Uterus (tissue), 4 donors: ENCODE measurements around the gene ITGAV. TPM values are rescaled to one million over a fixed set of nuclear protein-coding genes. Genes with fewer than 3 reads are reported as not detected.

Experiments used
- DNase-seq, 2 donors: peaks; one replicate each; pipeline ENCODE4 v3.0.0-alpha.2; 2019 to 2020
- H3K27ac ChIP-seq, 2 donors: fragments of 200-600 bp; sonication (generic); 1 replicate in 1 of 2; 2 replicates in 1 of 2; pipeline ENCODE4 v1.5.1; 2016 to 2018
- H3K27me3 ChIP-seq, 2 donors: fragments of 200-600 bp; sonication (generic); one replicate each; pipeline ENCODE4 v1.5.1; 2018 to 2019; ENCODE audit warnings: control low read depth in 1 of 2
- H3K36me3 ChIP-seq, 2 donors: fragments of 200-600 bp; sonication (generic); one replicate each; pipeline ENCODE4 v1.5.1; 2019; ENCODE audit warnings: control low read depth in 1 of 2
- H3K4me1 ChIP-seq, 2 donors: fragments of 200-600 bp; sonication (generic); one replicate each; pipeline ENCODE4 v1.5.1; 2018 to 2019; ENCODE audit warnings: control low read depth in 1 of 2
- H3K4me3 ChIP-seq, 2 donors: fragments of 200-600 bp; sonication (generic); 1 replicate in 1 of 2; 2 replicates in 1 of 2; pipeline ENCODE4 v1.5.1; 2018 to 2019; ENCODE audit warnings: mild to moderate bottlenecking in 1 of 2
- H3K9me3 ChIP-seq, 2 donors: fragments of 200-600 bp; sonication (generic); one replicate each; pipeline ENCODE4 v1.5.1; 2019; ENCODE audit warnings: control low read depth in 1 of 2
- POLR2A ChIP-seq, 2 donors: fragments of 450-650 bp; IDR thresholded peaks; one replicate each; pipeline ENCODE4 v1.6.1; 2016; ENCODE audit warnings: antibody characterized with exemption in 2 of 2, mild to moderate bottlenecking in 1 of 2, moderate library complexity in 1 of 2
- intact Hi-C: fragments of 100-400 bp; cut with DNase I; formaldehyde crosslinking; loops from one replicate; pipeline ENCODE4 v1.15.1; 2023; ENCODE audit warnings: low total_unique reads
- total RNA-seq, 4 donors: library from RNA; depleted of rRNA in 3 of 4; stranded (reverse); fragments of >200 nt in 3 of 4; gene quantifications; one replicate each; pipeline versions ENCODE4 v1.1.0 to v1.2.4, GENCODE V29; 2014 to 2023
- TF ChIP-seq, protein P1 (sequence below), 4 experiments: fragments of 200-600 bp in 2 of 4; fragments of 450-650 bp in 2 of 4; sonication (generic) in 2 of 4; IDR thresholded peaks; one replicate each; pipeline ENCODE4 v1.5.1; 2016 to 2019; ENCODE audit warnings: antibody characterized with exemption in 4 of 4, mild to moderate bottlenecking in 2 of 4, moderate library complexity in 1 of 4
- donor health status: DM: yes; HTN: yes; CAD: no.

The ITGAV gene
- total RNA-seq, 4 donors from 2014 or later, result 76.9 to 232 (median 104) TPM

DNA sequence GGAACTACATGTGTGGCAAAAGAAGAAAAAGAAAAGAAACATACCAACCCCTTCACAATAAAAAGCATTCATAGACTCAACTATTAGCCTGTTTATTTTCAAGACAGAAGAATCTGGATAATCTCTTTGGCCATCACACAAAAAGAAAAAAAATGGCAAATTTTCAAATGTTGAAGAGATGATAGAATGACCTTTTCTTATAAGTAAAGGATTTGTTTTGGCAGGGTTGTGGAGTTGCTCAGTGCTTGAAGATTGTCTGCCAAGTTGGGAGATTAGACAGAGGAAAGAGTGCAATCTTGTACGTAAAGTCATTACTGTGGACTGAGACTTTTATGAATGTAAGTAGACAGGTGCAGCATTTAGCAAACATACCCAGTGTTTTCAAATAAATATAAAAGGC lies 85.5 kb downstream of the ITGAV start:
- H3K4me1 ChIP-seq, result no peaks in the 10 kb centered on the region
- H3K36me3 ChIP-seq, result no peaks in the 10 kb centered on the region
- H3K4me3 ChIP-seq, result no peak overlapping the region
- H3K27me3 ChIP-seq, result no peaks in the 10 kb centered on the region
- intact Hi-C loops, result no loop called here
- no peak for TF ChIP-seq POLR2A (IDR thresholded peaks at IDR 0.05)
- TF ChIP-seq, protein P1, sequence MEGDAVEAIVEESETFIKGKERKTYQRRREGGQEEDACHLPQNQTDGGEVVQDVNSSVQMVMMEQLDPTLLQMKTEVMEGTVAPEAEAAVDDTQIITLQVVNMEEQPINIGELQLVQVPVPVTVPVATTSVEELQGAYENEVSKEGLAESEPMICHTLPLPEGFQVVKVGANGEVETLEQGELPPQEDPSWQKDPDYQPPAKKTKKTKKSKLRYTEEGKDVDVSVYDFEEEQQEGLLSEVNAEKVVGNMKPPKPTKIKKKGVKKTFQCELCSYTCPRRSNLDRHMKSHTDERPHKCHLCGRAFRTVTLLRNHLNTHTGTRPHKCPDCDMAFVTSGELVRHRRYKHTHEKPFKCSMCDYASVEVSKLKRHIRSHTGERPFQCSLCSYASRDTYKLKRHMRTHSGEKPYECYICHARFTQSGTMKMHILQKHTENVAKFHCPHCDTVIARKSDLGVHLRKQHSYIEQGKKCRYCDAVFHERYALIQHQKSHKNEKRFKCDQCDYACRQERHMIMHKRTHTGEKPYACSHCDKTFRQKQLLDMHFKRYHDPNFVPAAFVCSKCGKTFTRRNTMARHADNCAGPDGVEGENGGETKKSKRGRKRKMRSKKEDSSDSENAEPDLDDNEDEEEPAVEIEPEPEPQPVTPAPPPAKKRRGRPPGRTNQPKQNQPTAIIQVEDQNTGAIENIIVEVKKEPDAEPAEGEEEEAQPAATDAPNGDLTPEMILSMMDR (IDR thresholded peaks at IDR 0.05), result no peak
- no peak for DNase-seq
- H3K9me3 ChIP-seq, result peaks cover 0 to 5% of the 10 kb centered on the region in 2 donors
- H3K27ac ChIP-seq, result no peak overlapping the region

DNA sequence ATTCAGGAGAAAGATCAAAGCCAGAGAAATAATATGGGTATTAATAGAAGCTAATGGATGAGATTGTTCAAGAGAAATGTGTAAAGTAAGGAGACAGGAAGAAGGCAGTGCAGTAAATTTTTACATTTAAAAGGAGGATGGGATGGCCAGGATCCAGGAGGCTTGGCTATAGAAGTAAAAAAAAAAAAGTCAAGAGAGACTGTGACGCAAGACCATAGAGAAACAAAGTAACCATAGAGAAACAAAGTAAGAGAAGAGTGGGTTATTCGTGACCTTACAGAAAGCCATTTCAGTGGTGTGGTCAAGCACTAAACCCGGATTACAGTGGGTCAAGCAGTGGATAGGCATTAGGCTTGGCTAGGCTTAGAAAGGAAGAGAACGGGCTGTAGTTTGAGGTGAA lies 93.5 kb downstream of the ITGAV start:
- intact Hi-C loops, result no loop called here
- H3K27me3 ChIP-seq, result no peaks in the 10 kb centered on the region
- DNase-seq, result no peak
- no peak overlapping the region for H3K27ac ChIP-seq
- TF ChIP-seq, protein P1 (IDR thresholded peaks at IDR 0.05), result no peak
- no peak for TF ChIP-seq POLR2A (IDR thresholded peaks at IDR 0.05)
- H3K36me3 ChIP-seq, result no peaks in the 10 kb centered on the region
- no peaks in the 10 kb centered on the region for H3K9me3 ChIP-seq
- no peak overlapping the region for H3K4me3 ChIP-seq
- no peaks in the 10 kb centered on the region for H3K4me1 ChIP-seq

DNA sequence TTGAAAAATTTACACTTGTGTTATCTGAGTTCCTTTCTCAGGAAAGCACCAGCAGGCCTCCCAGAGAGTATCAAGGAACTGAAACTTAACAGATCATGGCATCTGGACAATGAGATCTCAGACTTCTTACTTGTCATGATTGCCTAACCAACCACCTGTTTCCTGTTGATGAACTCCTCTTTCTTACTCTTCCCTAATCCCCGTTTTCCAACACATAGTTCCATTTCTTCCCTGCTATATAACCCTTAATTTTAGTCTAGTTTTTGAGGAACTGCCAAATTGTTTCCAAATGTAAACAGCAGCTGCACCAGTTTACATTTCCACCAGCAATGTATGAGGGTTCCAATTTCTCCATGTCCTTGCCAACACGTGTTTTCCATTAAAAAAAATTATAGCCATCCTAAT lies 98.0 kb downstream of the ITGAV start:
- Histone ChIP-seq H3K4me3 (no peak overlapping the region), H3K27me3 (no peaks in the 10 kb centered on the region)
- no peak for DNase-seq

DNA sequence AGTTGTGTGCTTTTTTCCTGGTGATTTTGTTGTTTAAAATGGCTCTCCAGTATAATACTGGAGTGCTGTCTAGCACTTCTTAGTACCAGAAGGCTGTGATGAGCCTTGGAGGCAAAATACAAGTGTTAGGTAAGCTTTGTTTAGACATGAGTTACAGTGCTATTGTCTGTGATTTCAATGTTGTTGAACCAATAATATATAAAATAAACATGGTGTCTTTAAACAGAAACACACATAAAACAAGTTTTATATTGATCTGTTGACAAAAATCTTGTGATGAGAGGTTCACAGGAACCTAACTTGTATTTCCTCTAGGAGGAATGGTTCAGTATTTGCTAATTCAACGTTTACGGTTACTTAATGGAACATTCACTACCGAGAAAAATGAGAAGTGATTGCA lies 99.0 kb downstream of the ITGAV start:
- no peaks in the 10 kb centered on the region for H3K36me3 ChIP-seq
- TF ChIP-seq POLR2A (IDR thresholded peaks at IDR 0.05), result no peak
- TF ChIP-seq, protein P1 (IDR thresholded peaks at IDR 0.05), result no peak
- no peaks in the 10 kb centered on the region for H3K9me3 ChIP-seq
- no peak overlapping the region for H3K27ac ChIP-seq
- no peaks in the 10 kb centered on the region for H3K4me1 ChIP-seq
- intact Hi-C loops, result no loop called here
- no peak overlapping the region for H3K4me3 ChIP-seq
- H3K27me3 ChIP-seq, result no peaks in the 10 kb centered on the region
- DNase-seq, result no peak

More for the DNA sequence above, 98.0 kb downstream of the ITGAV start:
- Histone ChIP-seq H3K27ac (no peak overlapping the region), H3K36me3 (no peaks in the 10 kb centered on the region), H3K9me3 (no peaks in the 10 kb centered on the region), H3K4me1 (no peaks in the 10 kb centered on the region)
- intact Hi-C loops, result no loop called here
- TF ChIP-seq, protein P1 (IDR thresholded peaks at IDR 0.05), result no peak
- no peak for TF ChIP-seq POLR2A (IDR thresholded peaks at IDR 0.05)

DNA sequence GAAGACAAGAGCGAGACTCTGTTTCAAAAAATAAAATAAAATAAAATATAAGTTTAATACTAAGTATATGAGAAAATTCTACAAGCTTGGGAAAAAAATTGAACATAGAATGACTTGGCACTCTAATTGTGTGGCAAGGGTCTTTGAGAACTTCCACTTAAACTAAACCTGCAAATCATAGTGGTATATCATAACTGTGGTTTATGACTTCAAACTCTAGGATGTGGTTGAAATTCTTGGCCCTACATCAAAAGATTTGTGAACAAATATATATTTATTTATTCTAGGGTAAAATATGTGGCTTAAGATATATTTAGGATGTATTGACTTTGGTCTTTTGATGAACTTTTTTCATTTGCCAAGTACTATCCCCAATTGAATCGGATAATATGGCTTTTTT lies 100.9 kb downstream of the ITGAV start:
- Histone ChIP-seq H3K27ac (no peak overlapping the region), H3K4me3 (no peak overlapping the region), H3K36me3 (no peaks in the 10 kb centered on the region), H3K9me3 (no peaks in the 10 kb centered on the region), H3K27me3 (no peaks in the 10 kb centered on the region), H3K4me1 (no peaks in the 10 kb centered on the region)
- TF ChIP-seq, protein P1 (IDR thresholded peaks at IDR 0.05), result no peak
- no peak for DNase-seq
- intact Hi-C loops, result no loop called here
